Measurements from ENCODE around the gene ZNF580. TPM values are rescaled to one million over a fixed set of nuclear protein-coding genes. Genes with fewer than 3 reads are reported as not detected.

ZNF580 gene
- total RNA-seq, 1 donor from 2014 or later = 81.2 TPM

GRCh38 chr19:55617426-55617825 lies 23.4 kb upstream of the ZNF580 start:
- Mint-ChIP-seq H3K9me3 (no peaks in the 10 kb centered on the region), H3K4me3 (no peak overlapping the region), H3K4me1 (peaks cover 10% of the 10 kb centered on the region), H3K27ac (no peak overlapping the region), H3K36me3 (ENCODE audit: low read depth) (peaks cover 33% of the 10 kb centered on the region), H3K27me3 (no peaks in the 10 kb centered on the region)
- no peak for TF ChIP-seq CTCF (IDR thresholded peaks at IDR 0.05)
- DNase-seq (no peak), ATAC-seq (ENCODE audit: low read depth) (no peak)
- ChIA-PET CTCF (no interaction called here), POLR2A (no interaction called here)
- intact Hi-C loops (cut with micrococcal nuclease) = no loop called here

GRCh38 chr19:55618426-55618825 lies 22.4 kb upstream of the ZNF580 start:
- ChIA-PET CTCF (interaction anchor here (2.1 kb wide), 1 partner anchor 13 kb away, joined by 7 read pairs; no protein-coding TSS in a partner anchor), POLR2A (interaction anchor here (0.6 to 0.7 kb wide), 2 partner anchors 13 to 18 kb away, joined by 3 read pairs; partner anchors contain the start of gene ZNF524)
- no peak overlapping the region for H3K4me3 Mint-ChIP-seq

GRCh38 chr19:55619286-55619685 lies 21.5 kb upstream of the ZNF580 start:
- H3K27me3 Mint-ChIP-seq = no peaks in the 10 kb centered on the region
- ChIA-PET POLR2A (interaction anchor here (0.7 kb wide), 1 partner anchor 13 kb away, joined by 3 read pairs; no protein-coding TSS in a partner anchor), CTCF (interaction anchor here (2.1 kb wide), 1 partner anchor 12 kb away, joined by 7 read pairs; no protein-coding TSS in a partner anchor)
- H3K36me3 Mint-ChIP-seq (ENCODE audit: low read depth) = peaks cover 27% of the 10 kb centered on the region
- intact Hi-C loops (cut with micrococcal nuclease) = no loop called here
- no peak for DNase-seq
- no peak overlapping the region for H3K27ac Mint-ChIP-seq
- TF ChIP-seq CTCF (IDR thresholded peaks at IDR 0.05) = no peak
- no peak for ATAC-seq (ENCODE audit: low read depth)
- no peak overlapping the region for H3K4me3 Mint-ChIP-seq
- H3K9me3 Mint-ChIP-seq = no peaks in the 10 kb centered on the region
- H3K4me1 Mint-ChIP-seq = peaks cover 8% of the 10 kb centered on the region

More at GRCh38 chr19:55618426-55618825, 22.4 kb upstream of the ZNF580 start:
- no peaks in the 10 kb centered on the region for H3K27me3 Mint-ChIP-seq
- no peak overlapping the region for H3K27ac Mint-ChIP-seq
- H3K9me3 Mint-ChIP-seq = no peaks in the 10 kb centered on the region
- TF ChIP-seq CTCF (IDR thresholded peaks at IDR 0.05) = no peak
- ATAC-seq (ENCODE audit: low read depth) (no peak), DNase-seq (no peak)
- intact Hi-C loops (cut with micrococcal nuclease) = no loop called here
- peaks cover 23% of the 10 kb centered on the region for H3K36me3 Mint-ChIP-seq (ENCODE audit: low read depth)
- H3K4me1 Mint-ChIP-seq = peaks cover 2% of the 10 kb centered on the region

GRCh38 chr19:55620410-55621204 lies 20.2 kb upstream of the ZNF580 start:
- ATAC-seq (ENCODE audit: low read depth) (no peak), DNase-seq (no peak)
- intact Hi-C loops (cut with micrococcal nuclease) = no loop called here
- Mint-ChIP-seq H3K36me3 (ENCODE audit: low read depth) (peaks cover 26% of the 10 kb centered on the region), H3K4me1 (peaks cover 17% of the 10 kb centered on the region), H3K9me3 (no peaks in the 10 kb centered on the region), H3K4me3 (no peak overlapping the region), H3K27me3 (no peaks in the 10 kb centered on the region), H3K27ac (no peak overlapping the region)
- CTCF ChIA-PET = no interaction called here
- POLR2A ChIA-PET = interaction anchor here (1.0 to 1.5 kb wide), 3 partner anchors 10 to 22 kb away, joined by 3 to 5 read pairs (median 3); partner anchors contain the start of genes FIZ1 and ZNF865
- TF ChIP-seq CTCF (IDR thresholded peaks at IDR 0.05) = no peak

- ChIA-PET POLR2A (interaction anchor here (1.0 to 1.5 kb wide), 2 partner anchors 9 to 15 kb away, joined by 3 to 5 read pairs; partner anchors contain the start of gene ZNF865), CTCF (no interaction called here)
- Mint-ChIP-seq H3K4me3 (no peak overlapping the region), H3K36me3 (ENCODE audit: low read depth) (peaks cover 26% of the 10 kb centered on the region), H3K27me3 (no peaks in the 10 kb centered on the region), H3K9me3 (no peaks in the 10 kb centered on the region), H3K4me1 (peaks cover 17% of the 10 kb centered on the region), H3K27ac (no peak overlapping the region)
- intact Hi-C loops (cut with micrococcal nuclease) = no loop called here
- DNase-seq (no peak), ATAC-seq (ENCODE audit: low read depth) (no peak)
- no peak for TF ChIP-seq CTCF (IDR thresholded peaks at IDR 0.05)
Measured at GRCh38 chr19:55621205-55621672, 19.6 kb upstream of the ZNF580 start.

Data from activated B cell treated with CpG ODN at 0.5 μM for 24 hours (primary cell).